Endometrial microvascular endothelial cells (primary cell): ENCODE data around the gene CLIC5. TPM values are rescaled to one million over a fixed set of nuclear protein-coding genes. Genes with fewer than 3 reads are reported as not detected.

ENCODE experiments used
- in situ Hi-C: cut with HindIII; loops from 2 replicates; pipeline ENCODE4 v1.10.0; 2017; ENCODE audit warnings: low sequenced_read_pairs, low pct_unique_long_range_greater_than_20kb; ENCODE audit errors: inconsistent ontology term
- total RNA-seq: library from RNA; depleted of rRNA; stranded (reverse); fragments of >200 nt; gene quantifications from one replicate; pipeline ENCODE4 v1.2.3, GENCODE V29; 2015; ENCODE audit errors: inconsistent ontology term

The CLIC5 gene
- total RNA-seq, 1 donor from 2014 or later, result not detected

GRCh38 chr6:45972795-45973503 lies 42.7 kb downstream of the CLIC5 start:
- in situ Hi-C loops, result no loop called here

GRCh38 chr6:45971287-45971686 lies 44.4 kb downstream of the CLIC5 start:
- in situ Hi-C loops, result no loop called here

- in situ Hi-C loops, result no loop called here
Observed at GRCh38 chr6:45970326-45970725, 45.3 kb downstream of the CLIC5 start.

GRCh38 chr6:45969883-45970282 lies 45.8 kb downstream of the CLIC5 start:
- in situ Hi-C loops, result no loop called here

- in situ Hi-C loops, result no loop called here
Observed at GRCh38 chr6:45969026-45969425, 46.6 kb downstream of the CLIC5 start.

GRCh38 chr6:45967363-45967762 lies 48.3 kb downstream of the CLIC5 start:
- in situ Hi-C loops, result no loop called here

GRCh38 chr6:45966797-45967196 lies 48.9 kb downstream of the CLIC5 start:
- in situ Hi-C loops, result no loop called here

GRCh38 chr6:45966340-45966739 lies 49.3 kb downstream of the CLIC5 start:
- in situ Hi-C loops, result no loop called here

- in situ Hi-C loops, result no loop called here
Observed at GRCh38 chr6:45965792-45966191, 49.9 kb downstream of the CLIC5 start.

GRCh38 chr6:45965007-45965406 lies 50.7 kb downstream of the CLIC5 start:
- in situ Hi-C loops, result no loop called here

- in situ Hi-C loops, result no loop called here
Observed at GRCh38 chr6:45964300-45964699, 51.4 kb downstream of the CLIC5 start.

GRCh38 chr6:45963896-45964295 lies 51.8 kb downstream of the CLIC5 start:
- in situ Hi-C loops, result no loop called here

- in situ Hi-C loops, result no loop called here
Observed at GRCh38 chr6:45961125-45961524, 54.5 kb downstream of the CLIC5 start.

GRCh38 chr6:45959534-45960145 lies 56.0 kb downstream of the CLIC5 start:
- in situ Hi-C loops, result no loop called here

- in situ Hi-C loops, result no loop called here
Observed at GRCh38 chr6:45956663-45957062, 59.0 kb downstream of the CLIC5 start.

- in situ Hi-C loops, result no loop called here
Observed at GRCh38 chr6:45956176-45956575, 59.5 kb downstream of the CLIC5 start.

GRCh38 chr6:45955597-45955996 lies 60.1 kb downstream of the CLIC5 start:
- in situ Hi-C loops, result no loop called here

- in situ Hi-C loops, result no loop called here
Observed at GRCh38 chr6:45952546-45952945, 63.1 kb downstream of the CLIC5 start.

GRCh38 chr6:45952168-45952529 lies 63.5 kb downstream of the CLIC5 start:
- in situ Hi-C loops, result no loop called here

GRCh38 chr6:45951321-45952167 lies 64.1 kb downstream of the CLIC5 start:
- in situ Hi-C loops, result no loop called here
